Activated naive CD4-positive, alpha-beta T cell treated with anti-CD3 and anti-CD28 coated beads, Interleukin-2, amount 50 U/mL, for 16 hours (primary cell): ENCODE results near the gene PPP1R10.

ENCODE experiments used
- DNase-seq: peaks from one replicate; pipeline ENCODE4 v3.0.0-alpha.2; 2020

Gene PPP1R10

GRCh38 chr6:30618270-30618797, 1.3 kb upstream of the PPP1R10 start:
- no peak for DNase-seq

- peak; percentile 98 for DNase-seq
These were observed 674 bp upstream of the PPP1R10 start, which contains the start of gene MRPS18B for GRCh38 chr6:30617565-30618269. Gene MRPS18B (plus strand): TSS chr6:30617840. CDS start chr6:30617866, 26 bp downstream.

DNA sequence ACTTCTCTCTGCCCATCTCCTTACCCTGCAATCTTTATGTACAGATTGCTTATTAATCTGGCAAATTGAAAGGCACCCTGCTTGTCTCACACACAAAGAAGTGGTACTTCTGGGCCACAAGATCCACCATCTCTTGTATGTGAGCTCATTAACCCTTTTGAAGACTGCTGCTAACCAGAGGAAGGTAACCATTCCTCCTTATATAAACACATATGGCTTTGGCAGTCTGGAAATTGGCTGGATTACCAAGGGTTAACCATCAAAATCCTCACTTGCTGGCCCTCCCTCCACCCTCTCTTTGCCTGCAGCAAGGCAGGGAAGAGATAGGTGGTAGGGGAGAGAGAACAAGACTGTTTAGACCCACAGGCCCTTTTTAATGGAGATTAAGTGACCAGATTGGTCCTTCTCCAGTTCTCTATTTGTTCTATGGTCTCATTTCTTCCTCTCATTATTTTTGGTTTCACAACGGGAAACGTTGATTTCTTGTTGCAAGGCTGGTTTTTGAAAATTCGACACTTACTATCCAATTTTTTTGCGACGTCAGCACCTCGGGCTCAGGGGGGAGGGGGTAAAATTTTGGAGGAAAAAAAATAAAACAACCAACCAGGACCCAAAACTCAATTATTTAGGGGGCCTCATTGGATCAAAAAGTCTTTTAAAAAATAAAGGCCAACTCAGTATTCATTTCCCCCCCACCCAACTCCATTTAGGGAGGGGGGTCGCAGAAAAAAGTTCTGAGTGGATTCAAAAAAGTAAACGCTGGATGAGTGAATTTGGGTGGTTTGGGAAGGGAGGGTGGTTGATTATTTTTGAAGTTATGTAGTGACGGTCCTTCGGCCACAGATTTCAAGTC, 859 bp downstream of the PPP1R10 start:
- DNase-seq, result peak; percentile 36

DNA sequence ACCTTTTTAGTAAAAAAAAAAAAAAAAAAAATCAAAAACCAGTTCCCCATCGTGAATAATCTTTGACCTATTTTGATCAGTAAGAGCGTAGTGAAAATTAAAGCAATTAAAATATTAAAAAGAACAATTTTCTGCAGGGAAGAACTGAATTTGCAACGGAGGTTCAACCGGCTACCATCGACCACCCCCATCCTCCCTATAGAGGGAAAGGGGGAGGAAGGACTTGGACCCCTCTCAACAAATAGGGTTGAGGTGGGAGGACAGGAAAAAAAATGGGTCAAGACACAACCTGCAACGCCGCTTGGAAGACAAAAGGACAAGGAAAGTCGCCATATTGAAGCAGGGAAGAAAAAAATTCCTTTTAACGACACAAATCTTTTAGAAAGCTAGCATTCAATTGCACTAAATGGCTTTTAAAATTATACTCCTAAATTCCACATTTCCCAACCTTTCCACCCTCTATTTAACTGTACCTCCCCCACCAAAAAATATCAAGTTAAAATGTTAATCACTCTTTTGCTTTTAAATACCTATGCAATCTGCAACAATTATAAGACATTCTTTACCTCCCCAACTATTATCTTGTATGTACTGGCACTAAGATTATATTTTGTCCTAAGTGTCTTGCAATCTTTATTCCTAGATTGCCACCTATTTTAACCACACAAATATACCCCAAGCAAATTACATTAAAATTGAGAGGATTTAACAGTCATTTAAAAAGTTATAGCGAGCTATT, 1.7 kb downstream of the PPP1R10 start:
- peak; percentile 29 for DNase-seq

DNA sequence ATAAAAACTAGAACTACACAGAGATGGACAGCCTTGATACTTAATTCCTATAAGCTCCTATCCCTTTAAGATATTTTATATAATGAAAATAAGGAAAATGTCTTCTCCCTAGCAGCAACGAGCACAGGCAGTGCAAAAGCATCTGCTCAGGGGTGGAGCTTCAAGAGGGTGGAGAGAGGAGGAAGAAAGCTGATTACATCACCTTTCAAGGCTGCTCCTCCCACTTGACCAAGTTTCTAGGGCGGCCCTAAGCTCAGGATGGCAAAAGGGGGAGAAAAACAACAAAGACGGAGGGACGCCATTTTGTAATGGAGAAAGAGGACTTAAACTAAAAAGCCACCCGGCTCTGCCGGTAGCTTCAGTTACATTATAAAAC, 2.2 kb downstream of the PPP1R10 start:
- DNase-seq, result peak; percentile 83

DNA sequence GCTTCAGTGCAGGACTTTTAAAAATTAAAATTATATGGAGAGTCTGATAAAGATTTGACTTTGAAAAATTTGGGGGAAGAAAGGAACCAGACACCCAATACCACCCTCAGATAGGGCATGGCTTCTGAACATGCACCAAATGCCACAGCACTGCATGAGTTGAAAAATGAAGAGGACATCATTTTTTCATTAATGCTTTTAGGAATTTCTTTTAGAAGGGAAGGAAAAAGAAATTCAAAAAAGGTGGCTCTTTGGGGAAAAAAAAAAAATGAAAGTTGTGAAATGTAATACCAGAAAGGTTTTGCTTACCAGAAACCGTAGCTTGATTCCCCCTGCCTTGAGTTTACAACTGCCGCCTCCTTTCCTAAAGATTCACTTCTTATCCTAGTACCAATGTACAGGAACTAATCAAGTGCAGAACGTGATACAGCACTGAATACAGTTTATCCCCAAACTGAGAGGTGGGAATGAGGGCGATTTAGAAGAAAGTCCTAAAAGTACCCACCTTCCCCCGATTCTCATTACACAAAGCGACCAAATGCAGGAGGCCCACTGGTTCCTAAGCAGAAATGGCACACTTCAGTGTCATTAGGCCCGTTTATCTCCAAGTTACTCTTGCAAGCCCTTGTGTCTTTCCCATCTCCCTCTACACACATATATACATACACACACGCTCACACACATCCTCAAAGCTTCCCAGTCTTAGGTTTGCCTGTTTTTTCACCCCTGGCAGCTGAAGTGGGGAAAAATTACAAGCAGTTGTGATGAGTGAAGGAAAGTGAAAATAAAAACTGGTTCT, 2.8 kb downstream of the PPP1R10 start:
- DNase-seq, result no peak

DNA sequence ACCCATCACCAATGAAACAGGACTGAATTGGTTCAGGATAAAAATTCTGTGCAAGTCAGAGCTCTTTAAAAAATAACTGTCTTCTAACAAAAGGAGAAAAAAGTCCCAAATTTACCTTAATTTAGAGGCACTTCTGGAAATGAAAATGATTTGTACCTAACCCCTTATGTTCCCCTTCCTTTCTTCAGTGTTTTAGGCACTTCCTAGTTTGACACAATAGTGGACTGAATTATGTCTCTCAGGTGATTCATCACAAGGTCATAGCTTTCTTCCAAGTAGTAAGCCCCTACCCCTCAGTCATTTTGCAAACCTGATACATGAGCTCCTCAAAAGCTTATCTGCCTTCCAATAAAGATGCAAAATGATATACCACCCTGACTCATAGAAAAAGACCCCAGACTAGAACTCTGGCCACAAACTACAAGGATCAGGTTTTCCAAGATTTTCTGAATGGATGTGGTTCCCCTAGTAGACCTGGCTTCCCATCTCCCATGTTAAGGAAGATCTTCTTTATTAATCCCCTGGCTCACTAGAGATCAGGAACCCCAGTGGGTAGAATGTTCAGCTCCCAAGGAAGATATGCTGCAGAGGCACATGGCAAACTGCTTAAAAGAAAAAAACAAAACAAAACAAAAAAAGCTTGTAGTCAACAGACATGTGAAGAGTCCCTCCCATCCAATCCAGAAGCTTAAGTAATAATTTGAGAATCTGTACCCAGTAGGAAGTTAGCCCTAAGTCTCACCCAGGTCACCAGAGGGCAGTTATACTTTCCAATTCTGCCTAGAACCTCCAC, 3.6 kb downstream of the PPP1R10 start:
- DNase-seq, result no peak

- no peak for DNase-seq
These were observed 4.3 kb downstream of the PPP1R10 start for GRCh38 chr6:30612687-30613248.

- DNase-seq, result no peak
These were observed 4.8 kb downstream of the PPP1R10 start for GRCh38 chr6:30612213-30612612.

- no peak for DNase-seq
These were observed 5.2 kb downstream of the PPP1R10 start for GRCh38 chr6:30611856-30612194.

- no peak for DNase-seq
These were observed 5.7 kb downstream of the PPP1R10 start for GRCh38 chr6:30611150-30611855.

DNA sequence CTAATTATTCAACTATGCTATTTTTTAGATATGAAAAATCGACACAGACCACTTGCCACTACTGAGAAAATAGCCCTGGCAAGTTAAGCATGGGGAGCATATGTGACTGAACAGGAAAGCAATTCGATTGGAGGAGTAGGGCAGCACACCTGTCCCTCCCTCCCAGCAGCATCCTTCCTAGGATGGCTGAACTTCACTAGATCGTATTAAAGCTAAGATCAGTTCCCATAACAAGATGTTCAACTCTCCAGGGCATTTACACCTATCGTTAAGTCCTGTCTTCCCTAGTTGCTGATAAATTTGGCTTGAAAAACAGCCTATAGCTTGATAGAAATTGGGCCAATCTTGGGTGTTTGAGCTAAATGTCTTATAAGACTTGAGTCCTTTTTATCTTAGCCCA, 7.0 kb downstream of the PPP1R10 start:
- DNase-seq, result no peak

GRCh38 chr6:30603961-30604360, 13.1 kb downstream of the PPP1R10 start:
- no peak for DNase-seq

GRCh38 chr6:30601815-30602641, 15.0 kb downstream of the PPP1R10 start:
- DNase-seq, result no peak

- DNase-seq, result no peak
These were observed 15.6 kb downstream of the PPP1R10 start for GRCh38 chr6:30601436-30601814.

DNA sequence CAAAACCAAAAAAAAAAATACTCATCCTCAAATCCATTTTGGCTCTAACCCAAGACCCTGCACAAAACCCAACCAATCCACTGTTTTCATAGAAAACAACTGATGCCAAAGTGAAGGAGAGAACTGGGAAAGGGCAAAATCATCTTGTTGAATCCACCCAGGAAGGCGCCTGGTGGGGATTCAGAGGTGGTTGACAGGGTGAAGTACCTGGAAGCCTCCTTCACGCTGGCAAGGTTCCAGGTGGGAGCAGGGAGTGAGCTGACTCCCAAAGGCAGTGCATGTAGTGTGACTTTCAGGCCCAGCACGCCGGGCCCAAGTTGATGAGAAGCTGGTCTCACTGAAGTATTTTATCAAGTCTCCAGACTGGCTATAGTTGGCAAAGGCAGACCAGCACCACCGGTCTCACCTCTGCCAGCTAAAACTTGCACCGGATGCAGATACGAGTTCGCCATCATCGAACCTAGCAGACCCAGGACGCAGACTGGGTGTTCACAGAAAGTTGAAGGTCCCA, 16.5 kb downstream of the PPP1R10 start:
- DNase-seq, result no peak

DNA sequence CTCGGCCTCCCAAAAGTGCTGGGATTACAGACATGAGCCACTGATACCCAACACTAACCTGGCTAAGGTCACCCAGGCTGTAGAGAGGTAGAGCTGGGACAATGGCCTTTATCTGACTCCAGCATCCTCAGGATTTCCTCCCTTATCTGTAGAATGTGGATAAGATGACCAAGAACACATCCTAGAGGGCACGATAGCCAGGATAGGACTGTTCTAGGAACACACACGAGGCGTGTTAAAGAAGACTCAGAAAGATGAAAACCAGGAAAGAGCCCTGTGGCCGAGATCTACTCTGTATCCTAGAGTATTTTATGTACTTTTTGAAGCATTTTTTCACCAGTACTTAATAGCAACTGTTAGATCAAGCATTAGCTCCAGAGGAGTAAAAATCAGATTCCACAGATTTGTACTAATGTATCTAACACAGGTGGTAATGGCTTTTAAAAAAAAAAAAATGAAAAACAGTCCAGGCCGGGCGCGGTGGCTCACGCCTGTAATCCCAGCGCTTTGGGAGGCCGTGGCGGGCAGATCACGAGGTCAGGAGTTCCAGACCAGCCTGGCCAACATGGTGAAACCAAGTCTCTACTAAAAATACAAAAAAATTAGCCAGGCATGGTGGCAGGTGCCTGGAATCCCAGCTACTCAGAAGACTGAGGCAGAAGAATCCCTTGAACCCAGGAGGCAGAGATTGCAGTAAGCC, 17.3 kb downstream of the PPP1R10 start:
- no peak for DNase-seq

- DNase-seq, result no peak
These were observed 18.0 kb downstream of the PPP1R10 start for GRCh38 chr6:30598912-30599624.
